Common myeloid progenitor, CD34-positive (primary cell): Measurements from ENCODE around the gene TUBAL3.
A peak's percentile ranks its signal among the peaks of the same experiment; 100 is the strongest.

Source experiments
- CTCF ChIA-PET: fragments of 350-600 bp; sonication (Branson Sonifier 250); formaldehyde crosslinking; loops from one replicate; lab custom pipeline; 2021; ENCODE audit warnings: antibody characterized with exemption; lab: Charles Lee
- POLR2A ChIA-PET: fragments of 350-600 bp; sonication (Branson Sonifier 250); formaldehyde crosslinking; loops from one replicate; lab custom pipeline; 2021; ENCODE audit warnings: antibody characterized with exemption; lab: Charles Lee
- DNase-seq, 3 donors: peaks; one replicate each; pipeline versions ENCODE4 v3.0.0 to v3.0.0-alpha.2; 2013
- H3K27ac ChIP-seq, 2 experiments: 1 replicate in 1 of 2; 2 replicates in 1 of 2; pipeline ENCODE4 v1.7.0; 2013; ENCODE audit warnings: inconsistent platforms in 2 of 2, low read length in 2 of 2, mild to moderate bottlenecking in 2 of 2, low read depth in 1 of 2, moderate library complexity in 1 of 2; ENCODE audit not compliant: severe bottlenecking in 2 of 2, insufficient read depth in 1 of 2, poor library complexity in 1 of 2
- H3K27me3 ChIP-seq, 5 experiments: replicated peaks in 2 of 5; 1 replicate in 3 of 5; 2 replicates in 2 of 5; pipeline versions ENCODE4 v1.6.1 to v1.7.0; 2013; ENCODE audit warnings: low read length in 4 of 5, mild to moderate bottlenecking in 2 of 5, moderate library complexity in 2 of 5, inconsistent platforms in 1 of 5; ENCODE audit not compliant: insufficient read depth in 5 of 5, control insufficient read depth in 4 of 5
- H3K36me3 ChIP-seq, 4 experiments: 1 replicate in 2 of 4; 2 replicates in 2 of 4; pipeline versions ENCODE4 v1.6.1 to v1.7.0; 2013; ENCODE audit warnings: low read length in 3 of 4, control low read depth in 1 of 4, mild to moderate bottlenecking in 1 of 4; ENCODE audit not compliant: control insufficient read depth in 4 of 4, insufficient read depth in 4 of 4
- H3K4me1 ChIP-seq, 4 experiments: 1 replicate in 3 of 4; 2 replicates in 1 of 4; pipeline versions ENCODE4 v1.6.1 to v1.7.1; 2013; ENCODE audit warnings: low read length in 3 of 4, mild to moderate bottlenecking in 3 of 4, control low read depth in 1 of 4, inconsistent platforms in 1 of 4, moderate library complexity in 1 of 4; ENCODE audit not compliant: control insufficient read depth in 4 of 4, insufficient read depth in 4 of 4; ENCODE audit errors: control extremely low read depth in 1 of 4
- H3K4me3 ChIP-seq, 7 experiments: 1 replicate in 4 of 7; 2 replicates in 3 of 7; pipeline versions ENCODE4 v1.5.1 to v1.7.0; 2013; ENCODE audit warnings: mild to moderate bottlenecking in 7 of 7, low read length in 6 of 7, moderate library complexity in 6 of 7, inconsistent platforms in 2 of 7, low read depth in 2 of 7, control low read depth in 1 of 7; ENCODE audit not compliant: insufficient read depth in 4 of 7, control insufficient read depth in 1 of 7; ENCODE audit errors: extremely low read depth in 1 of 7
- H3K9me3 ChIP-seq, 5 experiments: 1 replicate in 4 of 5; 2 replicates in 1 of 5; pipeline versions ENCODE4 v1.6.1 to v1.7.1; 2013; ENCODE audit warnings: low read length in 4 of 5, mild to moderate bottlenecking in 2 of 5, inconsistent platforms in 1 of 5, low read depth in 1 of 5, moderate library complexity in 1 of 5; ENCODE audit not compliant: control insufficient read depth in 4 of 5, insufficient read depth in 2 of 5; ENCODE audit errors: control extremely low read depth in 1 of 5
- WGBS: methylation state at CpG from one replicate; pipeline ENCODE4 v1.1.5; 2013; ENCODE audit not compliant: insufficient coverage; 5-methylcytosine and 5-hydroxymethylcytosine counted together

The TUBAL3 gene

GRCh38 chr10:5349362-5349761, 55.3 kb downstream of the TUBAL3 start:
- Histone ChIP-seq H3K27ac (no peak overlapping the region), H3K4me1 (no peaks in the 10 kb centered on the region), H3K27me3 (no peaks in the 10 kb centered on the region), H3K9me3 (no peaks in the 10 kb centered on the region), H3K4me3 (no peak overlapping the region), H3K36me3 (no peaks in the 10 kb centered on the region)
- CTCF ChIA-PET: no interaction called here
- POLR2A ChIA-PET: no interaction called here
- DNase-seq: no peak
- 100% methylated on average over 2 of the region's 2 CpGs for WGBS

- Histone ChIP-seq H3K9me3 (no peaks in the 10 kb centered on the region), H3K27me3 (no peaks in the 10 kb centered on the region), H3K4me1 (no peaks in the 10 kb centered on the region), H3K36me3 (no peaks in the 10 kb centered on the region), H3K27ac (no peak overlapping the region), H3K4me3 (no peak overlapping the region)
- ChIA-PET POLR2A (interaction anchor here (0.6 kb wide), 1 partner anchor 16 kb away, joined by 4 read pairs; no protein-coding TSS in a partner anchor), CTCF (no interaction called here)
- DNase-seq: no peak
- WGBS: 77% methylated on average over 3 of the region's 4 CpGs
Measured at GRCh38 chr10:5346881-5347280, 57.7 kb downstream of the TUBAL3 start.

- POLR2A ChIA-PET: no interaction called here
- no peak for DNase-seq
- H3K27ac ChIP-seq: no peak overlapping the region
- H3K4me3 ChIP-seq: no peak overlapping the region
- H3K9me3 ChIP-seq: no peaks in the 10 kb centered on the region
- no peaks in the 10 kb centered on the region for H3K4me1 ChIP-seq
- H3K27me3 ChIP-seq: no peaks in the 10 kb centered on the region
- no peaks in the 10 kb centered on the region for H3K36me3 ChIP-seq
- CTCF ChIA-PET: no interaction called here
Measured at GRCh38 chr10:5344746-5345145, 59.9 kb downstream of the TUBAL3 start.

- ChIA-PET POLR2A (no interaction called here), CTCF (interaction anchor here (0.8 to 1.8 kb wide), 5 partner anchors 8 to 494 kb away, joined by 3 to 7 read pairs (median 3); no protein-coding TSS in a partner anchor)
- no peaks in the 10 kb centered on the region for H3K4me1 ChIP-seq
- no peaks in the 10 kb centered on the region for H3K9me3 ChIP-seq
- H3K27ac ChIP-seq: no peak overlapping the region
- no peak for DNase-seq
- H3K4me3 ChIP-seq: no peak overlapping the region
- H3K27me3 ChIP-seq: no peaks in the 10 kb centered on the region
- no peaks in the 10 kb centered on the region for H3K36me3 ChIP-seq
- WGBS: 96% methylated on average over 3 of the region's 4 CpGs
Measured at GRCh38 chr10:5343979-5344378, 60.6 kb downstream of the TUBAL3 start.

GRCh38 chr10:5343561-5343960, 61.1 kb downstream of the TUBAL3 start:
- 29% methylated on average over 2 of the region's 4 CpGs for WGBS
- Histone ChIP-seq H3K27me3 (no peaks in the 10 kb centered on the region), H3K27ac (no peak overlapping the region), H3K4me1 (no peaks in the 10 kb centered on the region), H3K4me3 (no peak overlapping the region), H3K36me3 (no peaks in the 10 kb centered on the region), H3K9me3 (no peaks in the 10 kb centered on the region)
- DNase-seq: peak; percentile 32 to 67 (median 59)
- ChIA-PET CTCF (interaction anchor here (0.7 to 1.8 kb wide), 9 partner anchors 9 to 494 kb away, joined by 3 to 7 read pairs (median 3); no protein-coding TSS in a partner anchor), POLR2A (no interaction called here)
